Gastrocnemius medialis (tissue), 4 donors: Measurements from ENCODE around the gene TBK1.
"Not testable (repeated sequence)": the region's sequence is repeated elsewhere in the genome, so short reads cannot be mapped to it uniquely, and the experiment has no call there.

Experiments used
- POLR2A ChIP-seq, 2 donors: fragments of 450-650 bp; IDR thresholded peaks; one replicate each; pipeline ENCODE4 v1.6.1; 2017; ENCODE audit warnings: antibody characterized with exemption in 2 of 2, mild to moderate bottlenecking in 2 of 2, moderate library complexity in 2 of 2
- TF ChIP-seq, protein P1 (sequence below), 5 experiments: fragments of 450-650 bp in 3 of 5; fragments of 200-600 bp in 2 of 5; sonication (generic) in 2 of 5; IDR thresholded peaks in 4 of 5; conservative IDR thresholded peaks in 1 of 5; 1 replicate in 4 of 5; 2 replicates in 1 of 5; pipeline ENCODE4 v1.5.1; 2016 to 2019; ENCODE audit warnings: antibody characterized with exemption in 5 of 5, mild to moderate bottlenecking in 3 of 5, moderate library complexity in 3 of 5

DNA sequence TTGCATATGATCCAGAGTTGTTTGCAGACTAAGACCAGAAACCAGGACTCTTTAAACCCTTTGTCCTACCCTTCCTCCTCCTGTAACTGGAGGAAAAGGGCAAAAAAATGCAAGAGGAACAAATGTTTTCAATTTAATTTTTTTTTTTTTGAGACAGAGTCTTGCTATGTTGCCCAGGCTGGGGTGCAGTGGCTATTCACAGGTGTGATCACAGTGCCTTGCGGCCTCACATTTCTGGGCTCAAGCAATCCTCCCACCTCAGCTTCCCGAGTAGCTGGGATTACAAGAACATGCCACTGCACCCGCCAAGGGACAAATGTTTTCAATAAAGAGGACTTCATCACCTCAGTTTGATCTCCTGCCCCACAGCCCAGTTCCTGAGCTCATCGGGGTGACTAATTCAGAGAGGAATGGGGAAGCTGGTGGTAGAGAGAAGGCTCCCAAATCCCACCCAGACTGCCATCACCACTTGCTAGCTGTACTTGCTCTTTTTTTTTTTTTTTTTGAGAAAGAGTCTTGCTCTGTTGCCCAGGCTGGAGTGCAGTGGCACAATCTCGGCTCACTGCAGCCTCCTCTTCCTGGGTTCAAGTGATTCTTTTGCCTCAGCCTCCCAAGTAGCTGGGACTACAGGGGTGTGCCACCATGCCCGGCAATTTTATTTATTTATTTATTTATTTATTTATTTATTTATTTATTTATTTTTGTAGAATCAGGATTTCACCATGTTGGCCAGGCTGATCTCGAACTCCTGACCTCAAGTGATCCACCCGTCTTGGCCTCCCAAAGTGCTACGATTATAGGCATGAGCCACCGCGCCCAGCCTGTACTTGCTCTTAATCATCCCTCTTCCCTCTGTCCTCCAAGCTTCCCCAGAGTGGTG lies 71.9 kb downstream of the TBK1 start:
- TF ChIP-seq, protein P1, sequence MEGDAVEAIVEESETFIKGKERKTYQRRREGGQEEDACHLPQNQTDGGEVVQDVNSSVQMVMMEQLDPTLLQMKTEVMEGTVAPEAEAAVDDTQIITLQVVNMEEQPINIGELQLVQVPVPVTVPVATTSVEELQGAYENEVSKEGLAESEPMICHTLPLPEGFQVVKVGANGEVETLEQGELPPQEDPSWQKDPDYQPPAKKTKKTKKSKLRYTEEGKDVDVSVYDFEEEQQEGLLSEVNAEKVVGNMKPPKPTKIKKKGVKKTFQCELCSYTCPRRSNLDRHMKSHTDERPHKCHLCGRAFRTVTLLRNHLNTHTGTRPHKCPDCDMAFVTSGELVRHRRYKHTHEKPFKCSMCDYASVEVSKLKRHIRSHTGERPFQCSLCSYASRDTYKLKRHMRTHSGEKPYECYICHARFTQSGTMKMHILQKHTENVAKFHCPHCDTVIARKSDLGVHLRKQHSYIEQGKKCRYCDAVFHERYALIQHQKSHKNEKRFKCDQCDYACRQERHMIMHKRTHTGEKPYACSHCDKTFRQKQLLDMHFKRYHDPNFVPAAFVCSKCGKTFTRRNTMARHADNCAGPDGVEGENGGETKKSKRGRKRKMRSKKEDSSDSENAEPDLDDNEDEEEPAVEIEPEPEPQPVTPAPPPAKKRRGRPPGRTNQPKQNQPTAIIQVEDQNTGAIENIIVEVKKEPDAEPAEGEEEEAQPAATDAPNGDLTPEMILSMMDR (IDR thresholded peaks at IDR 0.05 in 4 of 5, conservative IDR thresholded peaks at IDR 0.05 in 1 of 5): not testable (repeated sequence)
- not testable (repeated sequence) for TF ChIP-seq POLR2A (IDR thresholded peaks at IDR 0.05)
